DOHH2 (cell line): Measurements from ENCODE around the gene DSTYK.

Experiments used
- EZH2phosphoT487 ChIP-seq: fragments of 200-600 bp; sonication (generic); IDR thresholded peaks from 2 replicates; pipeline ENCODE4 v1.6.1; 2017; ENCODE audit warnings: borderline replicate concordance, mild to moderate bottlenecking, antibody characterized with exemption, low read length, moderate library complexity, mixed read lengths
- TF ChIP-seq, protein P1 (sequence below): fragments of 200-600 bp; sonication (generic); IDR thresholded peaks from one replicate; pipeline ENCODE4 v1.5.1; 2014; ENCODE audit warnings: antibody characterized with exemption, mild to moderate bottlenecking, low read depth, low read length; ENCODE audit not compliant: poor library complexity, severe bottlenecking

DNA sequence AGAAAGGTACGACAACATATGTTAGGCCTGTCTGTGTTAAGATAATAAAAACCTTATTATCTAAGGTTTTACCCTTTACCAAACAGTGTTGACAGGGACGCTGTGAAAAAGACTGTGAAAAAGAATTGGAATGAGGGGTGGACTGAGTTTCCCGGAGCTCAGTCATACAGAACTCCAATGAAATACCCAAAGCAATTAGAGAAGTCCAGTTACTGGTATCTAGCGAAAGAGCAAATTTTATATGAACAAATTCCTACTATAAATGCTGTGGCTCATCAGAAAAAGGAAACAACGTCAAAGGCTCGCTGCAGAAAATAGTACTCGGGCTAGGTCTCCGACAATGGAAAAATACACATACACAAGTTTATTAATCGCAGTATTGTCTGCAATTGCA, 89.0 kb downstream of the DSTYK start:
- TF ChIP-seq, protein P1, sequence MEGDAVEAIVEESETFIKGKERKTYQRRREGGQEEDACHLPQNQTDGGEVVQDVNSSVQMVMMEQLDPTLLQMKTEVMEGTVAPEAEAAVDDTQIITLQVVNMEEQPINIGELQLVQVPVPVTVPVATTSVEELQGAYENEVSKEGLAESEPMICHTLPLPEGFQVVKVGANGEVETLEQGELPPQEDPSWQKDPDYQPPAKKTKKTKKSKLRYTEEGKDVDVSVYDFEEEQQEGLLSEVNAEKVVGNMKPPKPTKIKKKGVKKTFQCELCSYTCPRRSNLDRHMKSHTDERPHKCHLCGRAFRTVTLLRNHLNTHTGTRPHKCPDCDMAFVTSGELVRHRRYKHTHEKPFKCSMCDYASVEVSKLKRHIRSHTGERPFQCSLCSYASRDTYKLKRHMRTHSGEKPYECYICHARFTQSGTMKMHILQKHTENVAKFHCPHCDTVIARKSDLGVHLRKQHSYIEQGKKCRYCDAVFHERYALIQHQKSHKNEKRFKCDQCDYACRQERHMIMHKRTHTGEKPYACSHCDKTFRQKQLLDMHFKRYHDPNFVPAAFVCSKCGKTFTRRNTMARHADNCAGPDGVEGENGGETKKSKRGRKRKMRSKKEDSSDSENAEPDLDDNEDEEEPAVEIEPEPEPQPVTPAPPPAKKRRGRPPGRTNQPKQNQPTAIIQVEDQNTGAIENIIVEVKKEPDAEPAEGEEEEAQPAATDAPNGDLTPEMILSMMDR = peak; percentile 21
- TF ChIP-seq EZH2phosphoT487 = no peak
